Stimulated activated CD4-positive, alpha-beta T cell treated with anti-CD3 and anti-CD28 coated beads, Interleukin-2, amount 100 ng/mL, for 24 hours (primary cell): ENCODE measurements around the gene CUEDC1.

Source experiments
- DNase-seq, 2 donors: peaks; one replicate each; pipeline ENCODE4 v3.0.0-alpha.2; 2020

CUEDC1 gene

DNA sequence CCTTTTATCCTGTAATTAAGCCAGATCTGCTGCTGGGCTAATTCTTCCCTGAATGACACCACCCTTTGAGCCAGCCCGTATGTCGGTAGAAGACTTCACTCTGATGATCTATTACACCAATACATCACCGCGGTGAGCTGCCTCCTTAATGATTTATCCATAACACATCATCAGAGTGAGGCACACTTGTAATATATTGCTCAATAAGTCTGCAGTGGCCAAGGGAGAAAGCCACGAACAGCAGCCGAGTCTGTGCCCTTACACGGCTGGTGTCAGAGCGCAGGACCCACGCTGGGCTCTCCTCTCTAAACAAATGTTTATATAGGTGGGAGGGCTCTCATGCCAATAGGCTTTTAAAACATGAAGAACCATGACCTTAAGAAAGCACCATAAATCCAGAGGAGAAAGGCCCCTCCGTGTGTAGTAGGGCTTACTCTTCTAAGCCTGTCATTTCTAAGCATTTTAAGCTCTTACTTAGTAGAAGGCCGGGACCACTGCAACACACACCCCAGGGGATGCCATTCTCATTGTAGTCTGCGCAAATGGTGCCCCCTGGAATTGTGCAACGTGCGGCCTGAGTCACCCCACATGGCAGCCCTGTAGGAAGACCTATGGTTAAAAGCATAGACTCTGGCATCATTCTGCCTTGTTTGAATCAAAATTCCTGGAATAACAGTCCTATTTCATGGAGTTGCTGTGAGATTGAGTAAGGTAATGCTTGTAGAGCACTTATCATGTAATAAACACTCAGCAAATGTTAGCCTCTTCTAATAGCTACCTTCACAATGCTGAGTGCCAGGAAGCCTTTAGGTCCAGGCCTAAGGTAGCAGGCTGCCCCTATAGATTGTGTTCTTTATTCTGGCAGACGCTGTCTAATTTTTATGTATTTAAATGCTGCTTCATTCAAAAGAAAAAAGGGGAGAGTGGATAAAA is 131.5 kb downstream of the CUEDC1 start:
- DNase-seq, result no peak

DNA sequence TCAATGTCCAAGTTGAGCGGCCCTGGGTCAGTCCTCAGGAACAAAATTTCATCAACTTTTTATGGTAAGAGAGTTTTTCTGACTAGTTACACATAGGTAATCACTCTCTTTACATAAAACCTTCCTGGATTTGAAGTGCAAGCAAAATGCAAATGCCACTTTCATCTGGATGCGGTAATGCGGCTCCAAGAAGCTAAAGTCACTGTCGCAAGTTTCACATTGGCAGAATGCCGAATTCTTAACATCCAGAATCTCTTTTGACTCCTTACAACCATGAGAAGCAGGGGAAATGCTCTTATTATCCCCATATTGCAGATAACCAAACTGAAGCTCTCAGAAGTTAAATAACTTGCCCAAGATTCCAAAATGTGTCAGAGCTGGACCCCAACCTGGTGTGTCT is 135.3 kb downstream of the CUEDC1 start:
- no peak for DNase-seq

DNA sequence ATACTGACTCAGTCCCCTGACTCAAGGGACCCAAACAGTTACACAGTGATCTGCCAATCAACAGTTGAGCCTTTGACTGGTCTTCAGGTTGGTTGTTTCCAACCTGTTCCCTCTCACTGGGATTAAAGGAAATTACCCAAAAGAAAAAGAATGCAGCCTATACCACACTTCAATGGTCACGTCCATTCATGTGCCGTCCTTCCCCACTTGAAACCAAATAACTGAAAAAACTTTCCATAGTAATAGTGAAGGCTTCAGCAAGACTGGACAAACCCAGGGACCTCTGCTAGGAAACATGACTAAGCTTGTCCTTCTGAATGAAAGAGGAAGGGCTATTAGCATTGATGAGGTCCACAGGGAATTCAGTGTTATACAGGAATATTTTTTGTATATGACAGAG is 135.9 kb downstream of the CUEDC1 start:
- DNase-seq, result no peak

DNA sequence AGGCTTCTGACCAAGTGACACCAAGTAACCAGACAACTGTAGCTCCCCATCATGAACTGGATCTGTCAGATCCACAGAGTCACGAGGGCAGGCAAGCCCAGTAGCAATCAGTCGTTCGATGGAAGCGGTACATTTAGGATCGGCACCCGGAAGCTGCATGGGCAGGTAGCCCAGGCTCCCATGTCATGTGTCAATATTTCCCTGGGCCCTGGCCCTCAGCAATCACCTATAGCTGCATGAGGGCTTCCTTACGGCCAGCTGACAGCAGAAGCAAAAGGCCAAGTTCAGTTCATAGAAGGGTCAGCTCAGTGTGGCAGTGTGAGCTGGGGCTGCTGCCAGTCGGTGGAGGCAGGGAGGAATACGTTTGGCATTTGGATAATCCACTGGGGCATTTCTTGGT is 137.1 kb downstream of the CUEDC1 start:
- DNase-seq, result no peak

DNA sequence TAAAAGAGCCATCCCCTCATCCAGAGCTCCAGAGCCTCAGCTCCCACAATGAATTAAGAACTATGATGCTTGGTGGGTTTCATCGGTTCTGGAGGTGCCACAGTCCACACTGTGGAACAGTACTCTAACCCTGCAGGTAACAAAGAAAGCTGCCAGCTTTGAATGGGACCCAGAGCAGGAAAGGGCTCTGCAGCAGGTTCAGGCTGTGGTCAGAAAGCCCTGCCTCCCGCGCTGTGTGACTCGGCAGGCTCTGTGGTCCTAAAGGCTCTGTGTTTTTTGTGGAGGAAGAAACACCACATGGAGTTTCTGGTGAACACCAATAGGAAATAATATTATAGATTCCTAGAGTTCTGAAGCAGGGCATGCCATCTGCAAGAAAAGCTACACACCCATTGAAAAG is 137.9 kb downstream of the CUEDC1 start:
- DNase-seq, result no peak

DNA sequence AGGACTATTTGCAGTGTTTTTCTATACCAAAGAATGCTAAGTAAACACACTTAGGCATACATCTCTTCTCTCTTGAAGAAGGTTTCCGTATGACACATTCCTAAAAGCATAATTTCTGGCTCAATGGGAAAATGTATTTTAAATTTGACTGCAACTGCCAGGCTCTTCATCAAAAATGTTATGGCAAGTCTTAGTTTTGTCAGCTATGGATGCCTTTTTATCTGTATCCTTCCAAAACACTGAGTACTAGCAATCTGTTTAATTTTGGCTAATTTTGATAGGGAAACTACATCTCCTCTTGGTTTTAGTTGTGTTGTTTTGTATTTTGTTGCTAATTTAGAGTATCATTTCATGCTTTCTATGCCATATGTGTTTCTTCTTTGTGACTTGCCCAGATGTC is 140.8 kb downstream of the CUEDC1 start:
- DNase-seq, result no peak

DNA sequence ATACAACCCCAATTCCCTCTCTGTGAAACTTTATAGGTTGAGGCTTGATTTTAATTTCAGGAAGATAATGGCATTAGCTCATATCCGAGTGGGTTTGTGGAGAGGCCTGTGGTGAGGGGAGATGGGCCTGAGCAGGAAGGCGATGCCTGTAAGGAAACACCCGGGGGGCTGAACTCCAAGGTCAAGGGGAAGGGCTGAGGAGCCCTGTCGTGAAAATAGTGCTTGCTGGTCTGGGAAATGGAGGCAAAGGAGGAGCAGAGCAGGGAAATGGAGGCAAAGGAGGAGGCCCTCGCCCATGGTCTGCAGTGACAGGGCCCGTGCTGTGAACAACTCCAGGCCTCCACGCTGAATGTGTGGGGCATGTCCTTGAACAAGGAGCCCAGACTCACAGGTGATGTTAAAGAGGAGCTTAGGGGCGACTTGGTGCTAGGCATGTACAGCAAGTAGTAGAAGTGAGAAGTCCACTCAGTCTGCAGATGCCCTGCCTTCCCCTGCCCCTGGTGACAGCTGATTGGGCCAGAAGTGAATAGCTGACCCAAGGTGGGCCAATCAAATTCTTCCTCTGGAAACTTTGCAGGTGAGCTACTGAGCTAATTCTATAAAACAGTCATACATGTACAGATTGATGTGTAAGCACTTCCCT is 143.5 kb downstream of the CUEDC1 start:
- no peak for DNase-seq
